GM18507 (cell line): ENCODE measurements around the gene TAS2R7.
"Not testable (repeated sequence)": the region's sequence is repeated elsewhere in the genome, so short reads cannot be mapped to it uniquely, and the experiment has no call there.

Experiments used
- DNase-seq: peaks from one replicate; pipeline ENCODE4 v3.0.0; 2011; ENCODE audit warnings: low read depth; ENCODE audit not compliant: insufficient read length; ENCODE audit errors: extremely low spot score
- FAIRE-seq: peaks from 2 replicates; lab custom pipeline; 2011; peaks lifted over from hg19 to GRCh38; lab: Jason Lieb, UNC

The TAS2R7 gene

GRCh38 chr12:10802587-10802986 is at the start of gene TAS2R7:
Gene TAS2R7, minus strand, starts transcription at chr12:10802627. Its CDS starts 57 bp downstream, at chr12:10802570.
- DNase-seq (no peak), FAIRE-seq (no peak)

- no peak for DNase-seq
- FAIRE-seq: no peak
These were observed 48.9 kb upstream of the TAS2R7 start for GRCh38 chr12:10851243-10851858.

- DNase-seq (no peak), FAIRE-seq (no peak)
These were observed 47.0 kb upstream of the TAS2R7 start, which contains the start of gene PRR4 for GRCh38 chr12:10849425-10849878. Gene PRR4, minus strand, starts transcription at chr12:10849475. Its CDS starts 38 bp downstream, at chr12:10849437.

- no peak for FAIRE-seq
- no peak for DNase-seq
These were observed 45.3 kb upstream of the TAS2R7 start for GRCh38 chr12:10847744-10848143.

- no peak for FAIRE-seq
These were observed 40.4 kb upstream of the TAS2R7 start for GRCh38 chr12:10842862-10843261.

GRCh38 chr12:10838461-10838860 is 36.0 kb upstream of the TAS2R7 start:
- DNase-seq (no peak), FAIRE-seq (no peak)

More at GRCh38 chr12:10842862-10843261, 40.4 kb upstream of the TAS2R7 start:
- no peak for DNase-seq

- FAIRE-seq (no peak), DNase-seq (no peak)
These were observed 27.6 kb upstream of the TAS2R7 start for GRCh38 chr12:10829994-10830393.

- no peak for DNase-seq
- no peak for FAIRE-seq
These were observed 23.8 kb upstream of the TAS2R7 start, which contains the start of gene TAS2R10 for GRCh38 chr12:10826258-10826657. Gene TAS2R10, minus strand, starts transcription at chr12:10826358. Its CDS starts 89 bp downstream, at chr12:10826269.

GRCh38 chr12:10824957-10825356 is 22.5 kb upstream of the TAS2R7 start:
- FAIRE-seq (no peak), DNase-seq (no peak)

GRCh38 chr12:10811883-10812536 is 9.6 kb upstream of the TAS2R7 start:
- no peak for DNase-seq
- FAIRE-seq: no peak

GRCh38 chr12:10810068-10810467 is 7.6 kb upstream of the TAS2R7 start, which contains the start of gene TAS2R9:
Gene TAS2R9, minus strand, starts transcription at chr12:10810168. Its CDS starts 93 bp downstream, at chr12:10810075.
- no peak for FAIRE-seq
- no peak for DNase-seq

- DNase-seq (no peak), FAIRE-seq (no peak)
These were observed 4.8 kb upstream of the TAS2R7 start, which contains the start of gene TAS2R8 for GRCh38 chr12:10807186-10807585. Gene TAS2R8, minus strand, starts transcription at chr12:10807286. Its CDS starts 306 bp downstream, at chr12:10806980.

GRCh38 chr12:10801741-10802140 is 686 bp downstream of the TAS2R7 start:
- FAIRE-seq: no peak
- DNase-seq: no peak

- DNase-seq: no peak
- FAIRE-seq: no peak
These were observed 8.2 kb downstream of the TAS2R7 start for GRCh38 chr12:10794222-10794621.

GRCh38 chr12:10791769-10792168 is 10.7 kb downstream of the TAS2R7 start:
- not testable (repeated sequence) for FAIRE-seq, DNase-seq

- DNase-seq (no peak), FAIRE-seq (no peak)
These were observed 19.2 kb downstream of the TAS2R7 start for GRCh38 chr12:10783252-10783651.

GRCh38 chr12:10779103-10779502 is 23.3 kb downstream of the TAS2R7 start:
- no peak for FAIRE-seq
- no peak for DNase-seq

GRCh38 chr12:10771132-10771733 is 31.2 kb downstream of the TAS2R7 start:
- DNase-seq: no peak
- peak; percentile 51 for FAIRE-seq

GRCh38 chr12:10759657-10760056 is 42.8 kb downstream of the TAS2R7 start:
- no peak for DNase-seq
- no peak for FAIRE-seq

GRCh38 chr12:10756194-10756593 is 46.2 kb downstream of the TAS2R7 start:
- FAIRE-seq (no peak), DNase-seq (no peak)
